Stomach (tissue), 9 donors: ENCODE results near the gene PLD2. TPM values are rescaled to one million over a fixed set of nuclear protein-coding genes. Genes with fewer than 3 reads are reported as not detected.

ENCODE experiments used
- DNase-seq, 2 donors: peaks; one replicate each; pipeline versions ENCODE4 v3.0.0 to v3.0.0-alpha.2; 2013 to 2019
- H3K27ac ChIP-seq, 5 donors: fragments of 200-600 bp in 4 of 5; sonication (generic) in 4 of 5; one replicate each; pipeline ENCODE4 v1.5.1; 2013 to 2019; ENCODE audit warnings: mild to moderate bottlenecking in 1 of 5, moderate library complexity in 1 of 5
- H3K27me3 ChIP-seq, 3 donors: fragments of 200-600 bp; sonication (generic); one replicate each; pipeline ENCODE4 v1.5.1; 2017 to 2019; ENCODE audit warnings: mixed run types in 1 of 3
- H3K36me3 ChIP-seq, 4 donors: fragments of 200-600 bp; sonication (generic); 1 replicate in 3 of 4; 2 replicates in 1 of 4; pipeline ENCODE4 v1.5.1; 2016 to 2019
- H3K4me1 ChIP-seq, 4 donors: fragments of 200-600 bp; sonication (generic); one replicate each; pipeline ENCODE4 v1.5.1; 2016 to 2019
- H3K4me3 ChIP-seq, 4 donors: fragments of 200-600 bp; sonication (generic) in 3 of 4; one replicate each; pipeline ENCODE4 v1.5.1; 2016 to 2019; ENCODE audit warnings: mild to moderate bottlenecking in 1 of 4
- H3K9me3 ChIP-seq, 4 donors: fragments of 200-600 bp; sonication (generic); one replicate each; pipeline ENCODE4 v1.5.1; 2016 to 2019
- CTCF ChIP-seq, 7 experiments: fragments of 450-650 bp in 4 of 7; fragments of 200-600 bp in 3 of 7; sonication (generic) in 3 of 7; IDR thresholded peaks; one replicate each; pipeline ENCODE4 v1.5.1; 2016 to 2019; ENCODE audit warnings: antibody characterized with exemption in 7 of 7, control low read depth in 2 of 7, mild to moderate bottlenecking in 1 of 7
- EP300 ChIP-seq: sonication (generic); formaldehyde crosslinking; IDR thresholded peaks from one replicate; pipeline ENCODE4 v1.6.1; 2017; ENCODE audit warnings: antibody characterized with exemption
- POLR2A ChIP-seq, 4 donors: fragments of 450-650 bp; IDR thresholded peaks; one replicate each; pipeline ENCODE4 v1.6.1; 2016; ENCODE audit warnings: antibody characterized with exemption in 4 of 4, control low read depth in 2 of 4, mild to moderate bottlenecking in 1 of 4, moderate library complexity in 1 of 4
- POLR2AphosphoS5 ChIP-seq, 3 donors: sonication (generic); formaldehyde crosslinking; IDR thresholded peaks; one replicate each; pipeline ENCODE4 v1.6.1; 2016; ENCODE audit warnings: antibody characterized with exemption in 3 of 3
- WGBS, 5 donors: extraction: QIAGEN DNeasy Blood & Tissue Kit in 3 of 5; methylation state at CpG; one replicate each; pipeline versions ENCODE4 v1.1.5 to v1.1.7; 2013 to 2018; 5-methylcytosine and 5-hydroxymethylcytosine counted together
- intact Hi-C: fragments of 100-400 bp; cut with DNase I; formaldehyde crosslinking; loops from one replicate; pipeline ENCODE4 v1.15.1; 2023; ENCODE audit warnings: low total_unique reads
- polyA plus RNA-seq, 3 donors: library from polyadenylated mRNA; stranded (reverse); fragments of 200-250 nt; gene quantifications; one replicate each; pipeline ENCODE4 v1.2.3, GENCODE V29; 2013
- total RNA-seq, 5 donors: library from RNA; depleted of rRNA; stranded (reverse); fragments of >200 nt; gene quantifications; one replicate each; pipeline versions ENCODE4 v1.1.0 to v1.2.3, GENCODE V29; 2014 to 2016
- donor health status: healthy with polysubstance abuse.
- donor health status: Bipolar disorder and iron deficiency.
- donor health status: healthy.

PLD2 gene
- total and polyA plus RNA-seq, 8 donors = 10.3 to 123 (median 22.7) TPM

GRCh38 chr17:4789701-4789950 is 17.3 kb upstream of the PLD2 start:
- Histone ChIP-seq H3K9me3 (no peaks in the 10 kb centered on the region), H3K27me3 (peaks cover 0 to 26% (median 12%) of the 10 kb centered on the region in 3 donors), H3K27ac (peak overlapping the region; percentile 94 to 99 (median 98)), H3K36me3 (no peaks in the 10 kb centered on the region), H3K4me3 (peak overlapping the region; percentile 54 to 76 (median 66)), H3K4me1 (peaks cover 39 to 59% (median 48%) of the 10 kb centered on the region in 4 donors)
- no peak for DNase-seq
- 0 to 20% (median 1%) methylated on average over 1 to 25 of the region's 25 CpGs for WGBS, 5 donors
- TF ChIP-seq POLR2A (IDR thresholded peaks at IDR 0.05) (no peak), EP300 (no peak), CTCF (IDR thresholded peaks at IDR 0.05) (no peak), POLR2AphosphoS5 (IDR thresholded peaks at IDR 0.05) (no peak)
- intact Hi-C loops = loop anchor here (5.0 to 10.0 kb wide), 3 partner anchors 55 to 93 kb away; partner anchors contain the start of genes CXCL16, MED11, PELP1 and ZMYND15

GRCh38 chr17:4789951-4790704 is 16.8 kb upstream of the PLD2 start:
- Histone ChIP-seq H3K9me3 (no peaks in the 10 kb centered on the region), H3K36me3 (no peaks in the 10 kb centered on the region), H3K4me3 (peak overlapping the region; percentile 54 to 76 (median 66)), H3K4me1 (peaks cover 38 to 54% (median 47%) of the 10 kb centered on the region in 4 donors), H3K27me3 (peaks cover 0 to 20% (median 12%) of the 10 kb centered on the region in 3 donors), H3K27ac (peak overlapping the region; percentile 94 to 99 (median 98))
- intact Hi-C loops = loop anchor here (5.0 to 10.0 kb wide), 3 partner anchors 55 to 92 kb away; partner anchors contain the start of genes CXCL16, MED11, PELP1 and ZMYND15
- peak; percentile 90 to 95 for DNase-seq
- peak; percentile 41 to 87 (median 85) for TF ChIP-seq POLR2AphosphoS5 (IDR thresholded peaks at IDR 0.05)
- TF ChIP-seq POLR2A (IDR thresholded peaks at IDR 0.05) = peak in 2 of 4 donors; percentile 70 to 75
- peak in 5 of 7 experiments; percentile 50 to 90 (median 79) for TF ChIP-seq CTCF (IDR thresholded peaks at IDR 0.05)
- no peak for TF ChIP-seq EP300
- WGBS, 5 donors = 0 to 1% (median 0%) methylated on average over 38 to 91 of the region's 91 CpGs

- H3K27ac ChIP-seq = peak overlapping the region; percentile 94 to 99 (median 98)
- H3K9me3 ChIP-seq = no peaks in the 10 kb centered on the region
- WGBS, 5 donors = 19 to 52% (median 33%) methylated on average over 7 of the region's 7 CpGs
- H3K27me3 ChIP-seq = peaks cover 0 to 15% (median 7%) of the 10 kb centered on the region in 3 donors
- no peak for DNase-seq
- TF ChIP-seq CTCF (IDR thresholded peaks at IDR 0.05) (no peak), POLR2A (IDR thresholded peaks at IDR 0.05) (no peak), POLR2AphosphoS5 (IDR thresholded peaks at IDR 0.05) (no peak), EP300 (no peak)
- peak overlapping the region; percentile 54 to 76 (median 66) for H3K4me3 ChIP-seq
- intact Hi-C loops = no loop called here
- peaks cover 36 to 51% (median 45%) of the 10 kb centered on the region in 4 donors for H3K4me1 ChIP-seq
- H3K36me3 ChIP-seq = no peaks in the 10 kb centered on the region
These were observed 16.3 kb upstream of the PLD2 start for GRCh38 chr17:4790705-4791088.

GRCh38 chr17:4795168-4795567 is 11.8 kb upstream of the PLD2 start:
- Histone ChIP-seq H3K36me3 (peaks cover 13 to 30% (median 26%) of the 10 kb centered on the region in 4 donors), H3K4me1 (peaks cover 14 to 27% (median 20%) of the 10 kb centered on the region in 4 donors), H3K9me3 (no peaks in the 10 kb centered on the region), H3K4me3 (peak overlapping the region in 2 of 4 donors; percentile 79 to 92), H3K27ac (peak overlapping the region in 4 of 5 donors; percentile 77 to 88 (median 84)), H3K27me3 (no peaks in the 10 kb centered on the region)
- TF ChIP-seq POLR2A (IDR thresholded peaks at IDR 0.05) (no peak), CTCF (IDR thresholded peaks at IDR 0.05) (no peak), EP300 (no peak), POLR2AphosphoS5 (IDR thresholded peaks at IDR 0.05) (no peak)
- intact Hi-C loops = no loop called here
- WGBS, 5 donors = 94 to 100% (median 98%) methylated on average over 1 of the region's 1 CpG
- no peak for DNase-seq
